Heart left ventricle (tissue), 16 donors: ENCODE results near the gene VPS13A. TPM values are rescaled to one million over a fixed set of nuclear protein-coding genes. Genes with fewer than 3 reads are reported as not detected.

ENCODE experiments used
- ATAC-seq, 4 donors: fragments of 200-7000 bp; cut with Tn5 transposase; one replicate each; pipeline ENCODE4 v1.9.1; 2020 to 2022; ENCODE audit warnings: moderate library complexity in 4 of 4, mild to moderate bottlenecking in 3 of 4, moderate number of reproducible peaks in 1 of 4
- DNase-seq, 5 donors: peaks; one replicate each; pipeline ENCODE4 v3.0.0-alpha.2; 2020
- H3K27ac ChIP-seq, 12 donors: fragments of 200-600 bp; sonication (generic) in 4 of 12; one replicate each; pipeline versions ENCODE4 v1.5.0 to v1.8.0; 2016 to 2022; ENCODE audit warnings: mild to moderate bottlenecking in 2 of 12
- H3K27me3 ChIP-seq, 9 donors: fragments of 200-600 bp; sonication (generic) in 2 of 9; one replicate each; pipeline versions ENCODE4 v1.5.1 to v1.8.0; 2016 to 2022; ENCODE audit warnings: mild to moderate bottlenecking in 3 of 9
- H3K36me3 ChIP-seq, 9 donors: fragments of 200-600 bp; sonication (generic) in 2 of 9; one replicate each; pipeline versions ENCODE4 v1.5.0 to v1.8.0; 2018 to 2022; ENCODE audit warnings: mild to moderate bottlenecking in 2 of 9
- H3K4me1 ChIP-seq, 12 donors: fragments of 200-600 bp; sonication (generic) in 4 of 12; one replicate each; pipeline versions ENCODE4 v1.5.0 to v1.8.0; 2016 to 2022; ENCODE audit warnings: mild to moderate bottlenecking in 3 of 12
- H3K4me3 ChIP-seq, 12 donors: fragments of 200-600 bp; sonication (generic) in 4 of 12; one replicate each; pipeline versions ENCODE4 v1.5.0 to v1.8.0; 2017 to 2022; ENCODE audit warnings: mild to moderate bottlenecking in 9 of 12, moderate library complexity in 4 of 12
- H3K9me3 ChIP-seq, 12 donors: fragments of 200-600 bp; sonication (generic) in 4 of 12; one replicate each; pipeline versions ENCODE4 v1.5.0 to v1.8.0; 2016 to 2022; ENCODE audit warnings: mild to moderate bottlenecking in 1 of 12
- POLR2A ChIP-seq, 2 donors: fragments of 450-650 bp; IDR thresholded peaks; one replicate each; pipeline ENCODE4 v1.6.1; 2017; ENCODE audit warnings: antibody characterized with exemption in 2 of 2, mild to moderate bottlenecking in 2 of 2, moderate library complexity in 2 of 2
- WGBS, 4 donors: extraction: QIAGEN DNeasy Blood & Tissue Kit in 2 of 4; methylation state at CpG; one replicate each; pipeline versions ENCODE4 v1.1.5 to v1.1.7; 2013 to 2018; 5-methylcytosine and 5-hydroxymethylcytosine counted together
- intact Hi-C, 10 donors: fragments of 100-400 bp; cut with DNase I; formaldehyde crosslinking; loops; one replicate each; pipeline versions ENCODE4 v1.11.1 to v1.14.2; 2022
- polyA plus RNA-seq, 2 donors: library from polyadenylated mRNA; stranded (reverse); fragments of 200-250 nt; gene quantifications; one replicate each; pipeline ENCODE4 v1.2.3, GENCODE V29; 2013
- total RNA-seq, 9 donors: library from RNA; depleted of rRNA in 2 of 9; stranded (reverse); fragments of >200 nt in 2 of 9; fragmentation: NEBNext Ultra II Directional in 3 of 9; extraction: Animal tissue kit (Norgen Biotek cat#: 25700) in 3 of 9; gene quantifications; one replicate each; pipeline versions ENCODE4 v1.1.0 to v1.2.4, GENCODE V29; 2016 to 2023
- TF ChIP-seq, protein P1 (sequence below), 12 donors: fragments of 200-600 bp; sonication (generic) in 4 of 12; IDR thresholded peaks; one replicate each; pipeline versions ENCODE4 v1.5.0 to v1.8.0; 2018 to 2022; ENCODE audit warnings: antibody characterized with exemption in 12 of 12, mild to moderate bottlenecking in 5 of 12
- donor health status: ischemic (EF 13 %, LVEDD 7.1; RV severe dilation, severe dysfunction).
- donor health status: healthy with polysubstance abuse.
- donor health status: DM: no; HTN: yes; CAD: no.
- donor health status: DM: no; HTN: no; CAD: no.
- donor health status: ischemic (EF 25% LVEDD 6.9; RV normal size, moderate dysfunction).
- donor health status: ischemic (EF 25% LVEDD 5.7; RV mildly dilated, moderate dysfunction).
- donor health status: healthy.
- donor health status: DM: yes; HTN: yes; CAD: no.
- donor health status: ischemic (EF 35%, LVEDD 5.7; RV mildly dilated, moderate dysfunction).
- donor health status: nonischemic (EF 11% LVEDD 7.7; RV severe dilation, severe dysfunction).
- donor health status: DM: yes; HTN: yes; CAD: no.
- donor health status: PGD.
- donor health status: ischemic (EF 29% LVEDD 5.4; RV normal size, mild dysfunction).
- donor health status: nonischemic (EF 23%, LVEDD 6.1; RV moderate dilation, normal function).

Gene VPS13A
- total and polyA plus RNA-seq, 11 donors: 8.6 to 42.2 (median 29.8) TPM

DNA sequence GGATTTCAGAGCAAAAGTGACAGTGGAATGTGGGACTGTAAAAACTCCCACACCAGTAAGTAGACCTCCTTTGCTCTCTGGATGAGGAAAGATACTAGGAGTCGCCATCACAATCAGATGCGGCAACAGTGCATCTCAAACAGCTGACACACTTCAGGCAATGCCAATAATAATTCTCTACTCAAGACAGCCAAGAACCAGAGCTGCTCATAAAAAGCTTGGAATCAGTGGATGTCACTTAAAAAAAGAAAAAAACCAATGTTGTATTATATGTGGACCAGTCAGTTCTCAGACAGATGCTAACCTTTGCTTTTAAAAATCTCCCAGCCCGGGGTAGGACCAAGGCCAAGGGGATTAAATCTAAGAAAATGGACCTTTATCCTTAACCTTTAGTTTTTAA lies 285.8 kb downstream of the VPS13A start:
- TF ChIP-seq, protein P1, sequence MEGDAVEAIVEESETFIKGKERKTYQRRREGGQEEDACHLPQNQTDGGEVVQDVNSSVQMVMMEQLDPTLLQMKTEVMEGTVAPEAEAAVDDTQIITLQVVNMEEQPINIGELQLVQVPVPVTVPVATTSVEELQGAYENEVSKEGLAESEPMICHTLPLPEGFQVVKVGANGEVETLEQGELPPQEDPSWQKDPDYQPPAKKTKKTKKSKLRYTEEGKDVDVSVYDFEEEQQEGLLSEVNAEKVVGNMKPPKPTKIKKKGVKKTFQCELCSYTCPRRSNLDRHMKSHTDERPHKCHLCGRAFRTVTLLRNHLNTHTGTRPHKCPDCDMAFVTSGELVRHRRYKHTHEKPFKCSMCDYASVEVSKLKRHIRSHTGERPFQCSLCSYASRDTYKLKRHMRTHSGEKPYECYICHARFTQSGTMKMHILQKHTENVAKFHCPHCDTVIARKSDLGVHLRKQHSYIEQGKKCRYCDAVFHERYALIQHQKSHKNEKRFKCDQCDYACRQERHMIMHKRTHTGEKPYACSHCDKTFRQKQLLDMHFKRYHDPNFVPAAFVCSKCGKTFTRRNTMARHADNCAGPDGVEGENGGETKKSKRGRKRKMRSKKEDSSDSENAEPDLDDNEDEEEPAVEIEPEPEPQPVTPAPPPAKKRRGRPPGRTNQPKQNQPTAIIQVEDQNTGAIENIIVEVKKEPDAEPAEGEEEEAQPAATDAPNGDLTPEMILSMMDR (IDR thresholded peaks at IDR 0.05): no peak
- TF ChIP-seq POLR2A (IDR thresholded peaks at IDR 0.05): no peak
- H3K9me3 ChIP-seq: peaks cover 0 to 3% (median 0%) of the 10 kb centered on the region in 12 donors
- H3K4me1 ChIP-seq: peaks cover 0 to 10% (median 0%) of the 10 kb centered on the region in 12 donors
- no peaks in the 10 kb centered on the region for H3K36me3 ChIP-seq
- H3K27ac ChIP-seq: no peak overlapping the region
- intact Hi-C loops: loop anchor here in 1 of 10 donors (10.0 kb wide), 1 partner anchor 182 kb away; the partner anchor contains the start of gene GNA14
- ATAC-seq: no peak
- WGBS, 4 donors: 64 to 75% (median 71%) methylated on average over 3 of the region's 3 CpGs
- H3K27me3 ChIP-seq: no peaks in the 10 kb centered on the region
- no peak for DNase-seq
- no peak overlapping the region for H3K4me3 ChIP-seq

DNA sequence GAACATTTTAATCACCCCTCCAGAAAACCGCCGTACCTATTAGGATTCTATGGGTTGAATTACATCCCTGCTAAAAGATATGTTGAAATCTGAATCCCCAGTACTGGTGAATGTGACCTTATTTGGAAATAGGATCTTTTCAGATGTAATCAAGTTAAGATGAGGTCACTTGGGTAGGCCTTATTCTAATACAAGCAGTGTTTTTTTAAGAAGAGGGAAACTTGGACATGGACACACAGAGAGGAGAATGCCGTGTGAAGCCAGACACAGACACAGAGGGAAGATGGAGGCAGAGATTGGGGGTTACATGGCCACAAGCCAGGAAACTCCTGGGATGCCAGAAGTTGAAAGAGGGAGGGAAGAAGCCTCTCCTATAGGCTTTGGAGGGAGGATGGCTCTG lies 287.3 kb downstream of the VPS13A start:
- Histone ChIP-seq H3K27me3 (no peaks in the 10 kb centered on the region), H3K9me3 (peaks cover 0 to 3% (median 0%) of the 10 kb centered on the region in 12 donors), H3K4me1 (peaks cover 0 to 7% (median 0%) of the 10 kb centered on the region in 12 donors), H3K27ac (no peak overlapping the region), H3K36me3 (no peaks in the 10 kb centered on the region), H3K4me3 (no peak overlapping the region)
- WGBS, 4 donors: 64 to 90% (median 73%) methylated on average over 3 of the region's 3 CpGs
- ATAC-seq: no peak
- no peak for DNase-seq
- intact Hi-C loops: loop anchor here in 1 of 10 donors (10.0 kb wide), 1 partner anchor 180 kb away; the partner anchor contains the start of gene GNA14
- TF ChIP-seq POLR2A (IDR thresholded peaks at IDR 0.05): no peak
- TF ChIP-seq, protein P1 (IDR thresholded peaks at IDR 0.05): no peak

DNA sequence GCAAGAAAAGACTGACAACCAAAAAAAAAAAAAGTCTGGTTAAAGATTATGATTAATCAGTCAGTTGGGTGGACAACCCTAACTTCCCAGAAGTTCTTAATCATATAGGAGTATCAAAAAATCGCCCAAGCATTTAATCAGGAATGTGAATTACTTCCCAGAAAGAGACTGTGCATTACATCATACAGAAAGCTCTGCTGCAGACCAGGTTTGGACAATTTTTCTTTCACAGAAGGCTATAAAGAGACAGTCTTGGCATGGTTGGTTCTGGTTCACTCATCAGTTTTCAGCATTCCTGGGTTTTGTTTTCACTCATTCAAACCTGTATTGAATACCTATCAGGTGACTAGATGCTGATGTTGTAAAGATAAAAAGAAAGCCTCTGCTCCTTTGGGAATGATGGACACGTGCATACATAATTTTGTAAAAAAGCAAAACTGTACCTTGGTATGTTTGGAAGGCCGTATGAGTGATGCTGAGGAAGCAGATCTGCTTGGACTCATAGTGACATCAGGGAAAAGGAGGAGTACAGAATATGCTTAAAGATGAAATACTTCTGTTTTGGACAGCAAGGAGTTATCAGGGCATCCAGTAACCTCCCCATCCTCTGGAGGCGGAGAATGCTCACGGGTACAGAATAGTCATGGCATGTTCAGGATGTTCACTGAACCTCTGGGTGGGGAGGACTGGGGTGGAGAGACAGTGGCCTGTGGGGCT lies 292.3 kb downstream of the VPS13A start:
- ATAC-seq (no peak), DNase-seq (no peak)
- Histone ChIP-seq H3K36me3 (no peaks in the 10 kb centered on the region), H3K4me1 (no peaks in the 10 kb centered on the region), H3K4me3 (no peak overlapping the region), H3K9me3 (peaks cover 0 to 22% (median 3%) of the 10 kb centered on the region in 12 donors), H3K27ac (no peak overlapping the region), H3K27me3 (no peaks in the 10 kb centered on the region)
- WGBS, 4 donors: 71 to 84% (median 78%) methylated on average over 5 of the region's 5 CpGs
- intact Hi-C loops: loop anchor here in 1 of 10 donors (10.0 kb wide), 1 partner anchor 175 kb away; the partner anchor contains the start of gene GNA14
- TF ChIP-seq, protein P1 (IDR thresholded peaks at IDR 0.05): no peak
- no peak for TF ChIP-seq POLR2A (IDR thresholded peaks at IDR 0.05)

Other genes with a start within 250 kb of the VPS13A start
- not detected for gene FOXB2, start 157.9 kb upstream of the VPS13A start, total RNA-seq
- not detected for gene FOXB2, start 157.9 kb upstream of the VPS13A start, polyA plus RNA-seq